DOHH2 (cell line): ENCODE data around the gene PLCD1.
"Not testable (repeated sequence)": the region's sequence is repeated elsewhere in the genome, so short reads cannot be mapped to it uniquely, and the experiment has no call there.

Source experiments
- H3F3A ChIP-seq: fragments of 200-600 bp; sonication (generic), shearing (Covaris generic); 2 replicates; pipeline ENCODE4 v1.6.0; 2016; ENCODE audit warnings: antibody characterized with exemption, mild to moderate bottlenecking; ENCODE audit not compliant: control insufficient read depth, insufficient read depth
- H3K27ac ChIP-seq: fragments of 200-600 bp; sonication (generic); 2 replicates; pipeline ENCODE4 v1.5.1; 2014; ENCODE audit warnings: low read depth, mild to moderate bottlenecking, low read length, moderate library complexity
- H3K27me3 ChIP-seq: fragments of 200-600 bp; sonication (generic); 2 replicates; pipeline ENCODE4 v1.6.1; 2014; ENCODE audit warnings: mild to moderate bottlenecking, low read length, mixed read lengths; ENCODE audit not compliant: control insufficient read depth
- H3K36me3 ChIP-seq: fragments of 200-600 bp; sonication (generic); 2 replicates; pipeline ENCODE4 v1.6.1; 2014; ENCODE audit warnings: mild to moderate bottlenecking, low read length, moderate library complexity, mixed read lengths; ENCODE audit not compliant: control insufficient read depth
- H3K4me1 ChIP-seq: fragments of 200-600 bp; sonication (generic); 2 replicates; pipeline ENCODE4 v1.6.1; 2014; ENCODE audit warnings: mild to moderate bottlenecking, low read length, mixed read lengths; ENCODE audit not compliant: control insufficient read depth
- H3K4me2 ChIP-seq: fragments of 200-600 bp; sonication (generic); 2 replicates; pipeline ENCODE4 v1.6.0; 2014; ENCODE audit warnings: mild to moderate bottlenecking, low read length, moderate library complexity
- H3K4me3 ChIP-seq: fragments of 200-600 bp; sonication (generic); 2 replicates; pipeline ENCODE4 v1.5.1; 2014; ENCODE audit warnings: mild to moderate bottlenecking, low read length, mixed read lengths
- H3K79me2 ChIP-seq: fragments of 200-600 bp; sonication (generic); 2 replicates; pipeline ENCODE4 v1.6.1; 2014; ENCODE audit warnings: mild to moderate bottlenecking, low read length, mixed read lengths; ENCODE audit not compliant: control insufficient read depth
- H3K9me2 ChIP-seq: fragments of 200-600 bp; sonication (generic); replicated peaks from 2 replicates; pipeline ENCODE4 v1.6.1; 2014; ENCODE audit warnings: mild to moderate bottlenecking, low read length, mixed read lengths; ENCODE audit not compliant: control insufficient read depth
- H3K9me3 ChIP-seq: fragments of 200-600 bp; sonication (generic); 2 replicates; pipeline ENCODE4 v1.6.1; 2014; ENCODE audit warnings: antibody characterized with exemption, low read length, mixed read lengths; ENCODE audit not compliant: control insufficient read depth, insufficient read depth
- H4K20me1 ChIP-seq: fragments of 200-600 bp; sonication (generic); 2 replicates; pipeline ENCODE4 v1.6.0; 2014; ENCODE audit warnings: low read depth, mild to moderate bottlenecking, antibody characterized with exemption, low read length, moderate library complexity; ENCODE audit not compliant: control insufficient read depth, insufficient read depth
- EZH2phosphoT487 ChIP-seq: fragments of 200-600 bp; sonication (generic); IDR thresholded peaks from 2 replicates; pipeline ENCODE4 v1.6.1; 2017; ENCODE audit warnings: borderline replicate concordance, mild to moderate bottlenecking, antibody characterized with exemption, low read length, moderate library complexity, mixed read lengths
- TF ChIP-seq, protein P1 (sequence below): fragments of 200-600 bp; sonication (generic); IDR thresholded peaks from one replicate; pipeline ENCODE4 v1.5.1; 2014; ENCODE audit warnings: antibody characterized with exemption, mild to moderate bottlenecking, low read depth, low read length; ENCODE audit not compliant: poor library complexity, severe bottlenecking

The PLCD1 gene

DNA sequence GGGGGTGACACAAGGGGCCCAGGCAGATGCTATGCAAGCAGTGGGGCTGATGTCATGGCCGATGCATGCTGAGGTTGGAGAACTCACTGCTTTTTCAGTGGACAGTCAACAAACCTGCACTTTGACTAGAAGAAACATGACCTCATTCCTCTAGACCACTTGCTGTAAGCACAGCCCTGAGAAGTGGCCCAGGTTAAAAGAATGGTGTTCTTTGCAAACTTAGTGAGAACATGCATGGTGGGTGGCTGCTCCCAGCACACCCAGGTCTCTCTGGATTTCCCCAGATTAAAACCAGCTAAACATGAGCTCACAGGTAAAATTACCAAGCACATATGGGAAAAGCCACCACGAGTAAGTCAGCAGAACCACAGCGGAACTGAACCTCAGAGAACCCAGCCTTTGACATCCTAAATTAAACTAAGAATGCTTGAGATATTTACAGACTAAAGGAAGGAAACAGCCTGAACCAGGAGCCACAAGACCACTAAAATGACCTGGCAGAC is 25.1 kb upstream of the PLCD1 start:
- Histone ChIP-seq H3K27ac (no peak overlapping the region), H3F3A (no peaks in the 10 kb centered on the region), H4K20me1 (no peaks in the 10 kb centered on the region), H3K36me3 (no peaks in the 10 kb centered on the region), H3K9me2 (no peaks in the 10 kb centered on the region), H3K9me3 (no peaks in the 10 kb centered on the region), H3K4me2 (no peak overlapping the region), H3K4me1 (no peaks in the 10 kb centered on the region), H3K4me3 (no peak overlapping the region), H3K79me2 (no peaks in the 10 kb centered on the region), H3K27me3 (no peaks in the 10 kb centered on the region)
- TF ChIP-seq EZH2phosphoT487, result no peak
- TF ChIP-seq, protein P1, sequence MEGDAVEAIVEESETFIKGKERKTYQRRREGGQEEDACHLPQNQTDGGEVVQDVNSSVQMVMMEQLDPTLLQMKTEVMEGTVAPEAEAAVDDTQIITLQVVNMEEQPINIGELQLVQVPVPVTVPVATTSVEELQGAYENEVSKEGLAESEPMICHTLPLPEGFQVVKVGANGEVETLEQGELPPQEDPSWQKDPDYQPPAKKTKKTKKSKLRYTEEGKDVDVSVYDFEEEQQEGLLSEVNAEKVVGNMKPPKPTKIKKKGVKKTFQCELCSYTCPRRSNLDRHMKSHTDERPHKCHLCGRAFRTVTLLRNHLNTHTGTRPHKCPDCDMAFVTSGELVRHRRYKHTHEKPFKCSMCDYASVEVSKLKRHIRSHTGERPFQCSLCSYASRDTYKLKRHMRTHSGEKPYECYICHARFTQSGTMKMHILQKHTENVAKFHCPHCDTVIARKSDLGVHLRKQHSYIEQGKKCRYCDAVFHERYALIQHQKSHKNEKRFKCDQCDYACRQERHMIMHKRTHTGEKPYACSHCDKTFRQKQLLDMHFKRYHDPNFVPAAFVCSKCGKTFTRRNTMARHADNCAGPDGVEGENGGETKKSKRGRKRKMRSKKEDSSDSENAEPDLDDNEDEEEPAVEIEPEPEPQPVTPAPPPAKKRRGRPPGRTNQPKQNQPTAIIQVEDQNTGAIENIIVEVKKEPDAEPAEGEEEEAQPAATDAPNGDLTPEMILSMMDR, result no peak

DNA sequence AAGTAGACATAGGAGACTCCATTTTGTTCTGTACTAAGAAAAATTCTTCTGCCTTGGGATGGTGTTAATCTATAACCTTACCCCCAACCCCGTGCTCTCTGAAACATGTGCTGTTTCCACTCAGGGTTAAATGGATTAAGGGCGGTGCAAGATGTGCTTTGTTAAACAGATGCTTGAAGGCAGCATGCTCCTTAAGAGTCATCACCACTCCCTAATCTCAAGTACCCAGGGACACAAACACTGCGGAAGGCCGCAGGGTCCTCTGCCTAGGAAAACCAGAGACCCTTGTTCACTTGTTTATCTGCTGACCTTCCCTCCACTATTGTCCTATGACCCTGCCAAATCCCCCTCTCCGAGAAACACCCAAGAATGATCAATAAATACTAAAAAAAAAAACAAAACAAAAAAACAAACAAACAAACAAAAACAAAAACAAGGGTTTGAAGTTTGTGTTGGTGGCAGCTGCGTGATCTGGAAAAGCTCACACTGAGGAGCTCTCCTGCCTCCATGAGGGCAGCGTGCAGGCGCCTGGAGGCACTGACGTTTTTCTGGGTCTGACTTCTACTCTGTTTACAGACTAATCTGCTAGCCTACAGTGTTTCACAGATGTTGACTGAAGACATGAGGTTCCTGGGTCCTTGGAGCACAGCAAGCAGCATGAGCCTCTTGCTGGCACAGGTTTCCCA is 24.5 kb upstream of the PLCD1 start:
- not testable (repeated sequence) for H3K36me3 ChIP-seq, H3K9me2 ChIP-seq, H4K20me1 ChIP-seq, H3K4me1 ChIP-seq, H3K27me3 ChIP-seq, H3F3A ChIP-seq, H3K4me2 ChIP-seq, H3K79me2 ChIP-seq, H3K27ac ChIP-seq, H3K4me3 ChIP-seq, H3K9me3 ChIP-seq

DNA sequence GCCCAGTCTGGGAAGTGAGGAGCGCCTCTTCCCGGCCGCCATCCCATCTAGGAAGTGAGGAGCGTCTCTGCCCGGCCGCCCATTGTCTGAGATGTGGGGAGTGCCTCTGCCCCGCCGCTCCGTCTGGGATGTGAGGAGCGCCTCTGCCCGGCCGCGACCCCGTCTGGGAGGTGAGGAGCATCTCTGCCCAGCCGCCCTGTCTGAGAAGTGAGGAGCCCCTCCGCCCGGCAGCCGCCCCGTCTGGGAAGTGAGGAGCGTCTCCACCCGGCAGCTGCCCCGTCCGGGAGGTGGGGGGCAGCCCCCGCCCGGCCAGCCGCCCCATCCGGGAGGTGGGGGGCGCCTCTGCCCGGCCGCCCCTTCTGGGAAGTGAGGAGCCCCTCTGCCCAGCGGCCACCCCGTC is 23.8 kb upstream of the PLCD1 start:
- H3K9me2 ChIP-seq, H3K9me3 ChIP-seq, H3K79me2 ChIP-seq, H3K4me2 ChIP-seq, H3K27me3 ChIP-seq, H3K4me1 ChIP-seq, H3F3A ChIP-seq, H3K4me3 ChIP-seq, H3K36me3 ChIP-seq, H4K20me1 ChIP-seq, H3K27ac ChIP-seq: not testable (repeated sequence)

DNA sequence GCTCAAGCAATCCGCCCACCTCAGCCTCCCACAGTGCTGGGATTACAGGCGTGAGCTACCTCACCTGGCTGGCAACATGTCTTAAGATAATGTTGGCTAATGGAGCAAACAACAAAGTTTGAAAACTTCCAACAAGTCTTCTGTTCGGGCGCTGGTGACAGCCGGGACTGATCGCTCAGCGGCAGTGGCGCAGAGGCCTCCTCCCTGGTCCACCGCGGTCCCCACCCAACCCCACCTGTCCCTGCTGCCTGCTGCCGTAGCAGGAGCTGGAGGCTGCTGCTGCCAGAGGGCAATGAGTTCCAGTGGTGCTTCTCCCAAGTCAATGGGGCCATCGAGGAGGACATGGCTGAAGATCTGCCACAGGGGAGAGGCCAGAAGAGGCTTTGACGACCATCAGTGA is 21.7 kb upstream of the PLCD1 start:
- Histone ChIP-seq H3K9me2 (no peaks in the 10 kb centered on the region), H3K79me2 (no peaks in the 10 kb centered on the region), H3K27ac (no peak overlapping the region), H3K9me3 (no peaks in the 10 kb centered on the region), H3K4me1 (no peaks in the 10 kb centered on the region), H3K27me3 (0 out of 2 replicates have a peak, but pooled peaks cover 2% of the 10 kb centered on the region), H3K36me3 (no peaks in the 10 kb centered on the region), H4K20me1 (no peaks in the 10 kb centered on the region), H3K4me2 (no peak overlapping the region), H3F3A (no peaks in the 10 kb centered on the region), H3K4me3 (no peak overlapping the region)
- TF ChIP-seq EZH2phosphoT487, result no peak
- TF ChIP-seq, protein P1, result no peak
